SKM-1 (cell line): ENCODE measurements around the gene ERGIC1.

Experiments
- DNase-seq: peaks from one replicate; lab custom pipeline; 2025; ENCODE audit not compliant: unreplicated experiment; lab: John Stamatoyannopoulos, UW

ERGIC1 gene

DNA sequence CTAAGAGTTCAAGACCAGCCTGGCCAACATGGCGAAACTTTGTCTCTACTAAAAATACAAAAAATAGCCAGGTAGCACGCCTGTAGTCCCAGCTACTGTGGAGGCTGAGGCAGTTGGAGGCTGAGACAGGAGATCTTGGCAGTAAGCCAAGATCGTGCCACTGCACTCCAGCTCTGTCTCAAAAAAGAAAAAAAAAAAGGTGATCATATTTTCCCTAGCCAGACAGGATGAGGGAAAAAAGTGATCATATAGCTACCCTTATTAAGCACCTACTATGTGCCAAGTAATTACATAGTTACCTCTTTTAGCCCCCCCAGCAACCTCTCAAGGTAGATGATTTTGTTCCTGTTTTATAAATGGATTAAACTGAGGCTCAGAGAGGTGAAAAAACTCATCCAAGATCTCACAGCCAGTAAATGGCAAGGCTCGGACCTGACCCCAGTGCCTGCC is 107.0 kb downstream of the ERGIC1 start:
- no peak for DNase-seq

DNA sequence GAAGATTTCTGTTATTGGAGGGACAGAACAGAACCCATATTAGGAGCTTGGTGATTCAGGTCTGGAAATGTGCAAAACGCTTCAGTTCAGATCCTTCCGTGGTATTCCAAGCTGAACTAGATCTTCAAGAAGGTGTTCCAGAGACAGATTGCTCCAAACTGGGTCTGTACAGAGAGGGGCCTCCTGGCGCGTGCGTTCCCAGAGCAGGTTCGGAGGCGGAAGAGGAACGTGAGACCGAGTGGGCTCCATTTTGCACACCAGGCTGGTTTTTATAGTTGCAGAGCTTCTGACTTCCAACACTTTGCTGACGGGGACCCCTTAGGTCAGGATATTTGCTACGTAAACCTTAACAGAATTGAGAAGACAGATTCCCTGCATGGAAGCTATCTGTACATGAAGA is 108.5 kb downstream of the ERGIC1 start:
- no peak for DNase-seq

DNA sequence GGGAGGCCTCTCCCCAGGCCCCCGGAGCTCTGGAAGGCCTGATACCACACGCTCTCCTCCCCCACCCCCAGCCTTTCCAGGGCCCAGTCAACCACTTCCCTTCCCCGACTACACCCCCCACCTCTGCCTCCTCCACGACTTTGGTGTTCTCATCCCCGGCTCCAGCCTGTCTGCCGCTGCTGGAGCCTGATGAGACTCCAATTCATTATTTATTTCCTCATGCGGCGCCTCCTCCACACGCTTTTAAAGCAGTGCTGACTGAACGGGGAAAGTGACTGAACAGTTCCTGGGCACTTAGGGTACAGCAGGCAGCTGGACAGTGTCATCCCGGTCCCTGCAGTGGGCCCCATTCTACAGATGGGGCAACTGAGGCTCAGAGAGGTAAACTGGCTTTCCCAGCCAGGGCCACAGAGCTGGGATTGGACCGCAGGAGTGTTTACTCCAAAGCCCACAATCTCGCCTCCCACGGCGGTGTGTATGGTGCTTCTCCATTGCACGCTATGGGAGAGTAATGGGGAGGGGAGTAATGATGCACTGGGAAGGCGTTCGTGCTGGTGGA is 109.3 kb downstream of the ERGIC1 start:
- DNase-seq, result peak; percentile 53

DNA sequence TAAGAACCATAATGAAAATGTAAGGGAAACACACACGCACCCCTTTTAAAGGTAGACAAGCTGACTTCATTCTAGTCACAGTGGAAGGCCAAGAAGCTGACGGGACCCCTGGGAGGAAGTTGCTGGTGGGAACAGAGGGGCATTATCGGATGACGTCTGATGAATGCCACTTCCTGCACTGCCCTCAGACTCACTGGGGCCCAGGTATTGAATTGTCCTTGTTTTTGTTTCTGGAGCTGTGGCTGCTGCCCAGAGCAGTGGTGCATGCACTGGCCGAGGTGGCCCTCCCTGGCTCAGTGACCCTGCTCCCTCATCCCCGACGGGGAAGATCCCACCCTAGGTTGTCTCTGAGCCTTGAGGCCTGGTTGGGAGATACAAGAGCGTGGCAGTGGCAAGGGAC is 109.9 kb downstream of the ERGIC1 start:
- no peak for DNase-seq

DNA sequence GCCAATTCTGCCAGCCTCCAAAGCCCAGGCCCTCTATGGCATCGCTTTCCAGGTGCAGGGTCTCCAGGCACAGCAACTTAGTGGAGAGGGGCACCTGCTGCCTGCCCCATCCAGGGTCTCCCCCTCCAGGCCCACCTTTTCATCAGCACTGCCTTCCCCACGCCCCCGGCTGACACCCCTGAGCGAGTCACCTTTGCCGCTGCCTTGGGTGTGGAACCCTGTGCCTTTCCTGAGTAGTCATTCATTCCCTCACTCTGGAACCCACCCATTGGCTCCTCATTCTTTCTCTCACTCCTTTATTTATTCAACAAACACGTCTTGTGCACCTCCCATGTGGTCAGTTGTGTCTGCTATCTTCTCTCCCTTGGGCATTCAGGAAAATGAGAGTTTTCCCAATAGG is 110.7 kb downstream of the ERGIC1 start:
- DNase-seq, result no peak

DNA sequence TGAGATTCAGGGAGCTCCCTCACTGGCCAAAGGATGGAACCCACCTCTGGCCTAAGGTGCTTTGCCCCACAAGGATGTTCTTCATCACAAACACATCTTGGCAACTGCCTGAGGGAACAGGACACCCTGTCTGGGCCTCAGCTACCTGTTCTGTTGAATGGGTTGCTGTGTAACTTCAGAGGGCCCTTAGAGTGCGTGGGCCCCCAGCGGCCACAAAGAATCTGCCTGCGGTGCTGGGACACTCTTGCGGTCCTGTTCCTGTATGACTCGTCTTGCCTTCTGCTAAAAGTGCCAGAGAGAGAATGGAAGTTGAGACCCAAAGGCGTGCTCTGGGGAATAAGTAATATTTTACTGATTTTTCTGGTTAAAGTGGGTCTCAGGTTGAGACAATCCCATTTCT is 111.1 kb downstream of the ERGIC1 start:
- DNase-seq, result no peak

DNA sequence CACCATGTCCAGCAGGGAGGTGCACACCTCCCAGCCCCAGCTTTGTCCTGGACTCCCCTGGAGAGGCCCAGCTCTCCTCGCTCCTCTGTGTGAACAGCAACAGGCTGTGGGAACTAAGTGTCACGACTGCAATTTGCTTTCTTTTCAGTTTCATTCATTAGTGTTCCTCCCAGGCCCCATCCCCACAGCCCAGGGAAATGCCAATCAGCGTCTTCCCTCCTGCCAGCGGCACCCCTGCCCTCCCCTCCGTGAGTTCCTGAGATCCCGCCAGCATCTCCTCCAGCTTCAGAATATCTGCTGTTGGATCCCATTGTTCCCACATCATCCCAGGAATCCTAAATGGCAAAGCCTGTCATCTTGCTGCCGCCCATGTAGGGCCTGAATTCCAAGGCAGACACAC is 112.1 kb downstream of the ERGIC1 start:
- no peak for DNase-seq

DNA sequence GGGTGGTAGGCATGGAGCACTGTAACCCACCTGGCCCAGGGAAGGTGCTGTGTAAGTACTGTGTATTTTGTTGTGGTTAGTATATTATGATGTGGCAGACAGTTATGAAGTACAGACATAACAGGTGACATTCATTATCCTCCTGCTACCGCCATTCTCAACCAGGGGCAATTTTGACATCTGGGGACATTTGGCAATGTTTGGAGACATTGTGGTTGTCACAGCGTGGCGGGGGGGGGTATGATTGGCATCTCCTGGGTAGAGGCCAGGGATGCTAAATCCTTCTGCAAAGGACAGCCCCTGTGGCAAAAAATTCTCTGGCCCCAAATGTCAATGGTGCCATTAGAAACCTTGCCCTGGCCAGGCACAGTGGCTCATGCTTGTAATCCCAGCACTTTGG is 115.4 kb downstream of the ERGIC1 start:
- DNase-seq, result no peak

DNA sequence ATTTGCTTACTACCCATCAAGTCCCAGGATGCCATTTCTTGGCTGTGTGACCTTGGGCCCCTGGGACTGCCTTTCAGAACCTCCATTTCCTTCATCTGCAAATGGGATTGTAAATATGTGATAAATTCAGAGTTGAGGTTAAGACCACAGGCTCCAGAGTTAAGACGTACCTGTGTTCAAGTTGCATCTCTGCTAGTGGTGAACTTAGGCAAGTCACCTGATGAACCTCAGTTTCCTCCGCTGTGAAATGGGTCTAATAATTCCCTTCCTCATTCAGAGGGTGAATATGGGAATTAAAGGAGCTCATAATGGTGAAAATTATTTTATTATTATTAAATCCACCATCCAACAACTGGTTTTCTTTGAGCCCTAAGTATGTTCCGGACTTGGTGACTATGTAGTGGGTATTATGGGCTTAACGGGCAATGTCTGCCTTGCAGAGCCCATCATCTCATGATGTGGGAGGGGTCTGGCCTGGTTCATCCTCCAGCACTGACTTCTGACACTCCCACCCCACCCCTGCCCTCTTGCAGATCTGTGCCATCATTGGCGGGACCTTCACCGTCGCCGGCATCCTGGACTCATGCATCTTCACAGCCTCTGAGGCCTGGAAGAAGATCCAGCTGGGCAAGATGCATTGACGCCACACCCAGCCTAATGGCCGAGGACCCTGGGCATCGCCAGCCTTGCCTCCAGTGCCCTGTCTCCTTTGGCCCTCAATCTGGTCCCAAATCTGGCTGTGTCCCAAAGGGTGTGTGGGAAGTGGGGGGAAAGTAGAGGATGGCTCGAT is 116.3 kb downstream of the ERGIC1 start:
- no peak for DNase-seq

DNA sequence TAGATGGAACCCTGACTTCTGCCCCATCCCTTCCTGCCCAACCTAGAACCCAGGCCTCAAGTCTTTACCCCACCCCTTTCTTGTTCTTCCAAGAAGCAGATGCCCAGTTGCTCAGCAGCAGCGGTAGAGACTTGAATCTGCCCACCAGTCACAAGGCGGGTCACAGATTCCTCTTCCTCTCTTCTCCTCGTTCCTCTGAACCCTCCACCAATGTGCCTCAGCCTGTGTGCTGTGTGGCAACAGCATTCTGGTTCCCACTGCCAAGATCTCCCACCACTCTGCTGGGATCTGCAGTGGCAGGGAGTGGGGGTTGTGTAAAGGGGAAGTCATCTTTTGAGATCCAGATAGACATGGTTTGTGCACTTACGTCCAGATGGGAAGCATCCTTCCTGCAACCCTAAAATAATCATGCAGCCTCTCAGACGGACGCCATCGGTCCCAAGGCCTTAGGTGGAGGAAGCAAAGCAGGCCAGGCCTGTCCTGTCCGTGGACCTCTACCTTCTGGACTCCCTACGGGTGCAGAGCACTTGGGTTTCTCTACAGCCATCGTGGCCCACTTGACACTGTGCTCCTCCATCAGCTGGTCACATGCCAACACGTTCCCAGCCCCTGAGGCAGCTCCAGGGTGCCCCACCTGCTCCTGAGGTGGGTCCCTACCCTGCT is 117.5 kb downstream of the ERGIC1 start:
- no peak for DNase-seq

DNA sequence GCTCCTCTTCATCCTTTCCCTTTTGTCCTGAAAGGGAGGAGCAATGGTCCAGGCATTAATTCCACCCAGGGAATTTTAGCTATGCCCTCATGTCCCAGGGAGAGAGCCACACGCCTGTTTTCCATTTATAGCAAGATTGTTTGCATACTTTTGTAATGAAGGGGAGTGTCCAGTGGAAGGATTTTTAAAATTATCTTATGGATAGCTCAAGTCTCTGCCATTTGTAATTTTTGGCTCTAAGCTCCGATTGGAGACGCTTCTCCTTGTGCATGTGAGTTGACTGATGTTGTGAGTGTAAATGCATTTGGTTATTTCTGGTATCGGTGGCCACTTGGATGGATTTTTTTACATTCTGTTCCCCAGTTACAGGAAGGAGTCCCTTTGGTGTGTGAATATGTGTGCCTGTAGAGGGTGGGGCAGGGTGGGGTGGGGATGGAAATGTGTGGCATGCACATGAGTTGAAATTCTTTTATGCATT is 118.0 kb downstream of the ERGIC1 start:
- DNase-seq, result no peak

DNA sequence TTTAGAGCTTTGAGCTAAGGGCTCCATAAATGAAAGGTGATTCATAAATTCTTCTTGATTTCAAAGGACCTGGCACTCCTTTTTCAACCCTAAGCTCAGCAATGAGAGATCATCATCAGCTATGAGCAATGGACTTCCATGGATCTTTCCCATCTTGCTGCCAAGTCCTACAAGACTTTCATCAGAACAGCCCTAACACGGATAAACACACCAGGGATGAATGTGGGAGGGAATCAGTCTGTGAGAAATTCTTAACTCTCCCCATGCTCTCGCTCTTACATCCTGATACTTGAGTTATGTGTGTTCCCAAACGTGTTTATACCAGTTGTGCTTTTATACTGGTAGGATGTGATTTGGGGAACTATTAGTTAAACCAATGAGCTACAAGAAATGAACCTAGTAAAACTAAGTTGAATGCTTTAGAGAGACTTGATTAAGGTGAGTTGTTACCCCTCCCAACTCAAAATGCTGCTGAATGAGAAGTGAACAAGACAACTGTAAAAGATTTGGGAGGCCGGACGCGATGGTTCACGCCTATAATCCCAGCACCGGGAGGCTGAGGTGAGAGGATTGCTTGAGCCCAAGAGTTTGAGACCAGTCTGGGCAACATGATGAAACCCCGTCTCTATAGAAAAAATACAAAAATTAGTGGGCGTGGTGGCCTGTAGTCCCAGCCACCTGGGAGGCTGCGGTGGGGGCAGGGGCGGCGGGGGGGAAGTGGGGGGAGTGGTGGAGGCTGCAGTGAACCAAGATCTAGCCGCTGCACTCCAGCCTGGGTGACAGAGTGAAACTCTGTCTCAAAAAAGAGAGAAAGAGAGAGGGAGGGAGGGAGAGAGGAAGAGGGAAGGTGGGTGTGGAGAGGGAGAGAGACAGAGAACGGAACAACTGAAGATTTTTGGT is 120.0 kb downstream of the ERGIC1 start:
- no peak for DNase-seq

DNA sequence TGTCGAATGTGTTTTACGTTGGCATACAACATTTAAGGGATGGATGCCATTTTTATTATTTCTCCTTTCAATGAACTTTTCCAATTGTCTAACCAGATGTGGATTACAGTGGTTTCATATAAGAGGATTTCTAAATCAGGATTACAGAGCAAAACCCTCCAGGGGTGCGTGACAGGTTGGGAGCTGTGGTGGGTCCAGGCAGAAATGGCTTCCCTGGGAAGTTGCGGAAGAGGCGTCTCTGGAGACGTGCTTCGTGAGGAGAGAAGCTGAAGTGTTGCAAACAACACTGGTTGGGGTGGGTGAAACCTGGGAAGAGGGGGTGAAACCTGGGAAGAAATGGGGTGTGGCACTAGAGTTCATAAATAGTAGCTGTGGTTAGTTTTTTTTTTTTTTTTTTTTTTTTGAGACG is 120.7 kb downstream of the ERGIC1 start:
- DNase-seq, result no peak

DNA sequence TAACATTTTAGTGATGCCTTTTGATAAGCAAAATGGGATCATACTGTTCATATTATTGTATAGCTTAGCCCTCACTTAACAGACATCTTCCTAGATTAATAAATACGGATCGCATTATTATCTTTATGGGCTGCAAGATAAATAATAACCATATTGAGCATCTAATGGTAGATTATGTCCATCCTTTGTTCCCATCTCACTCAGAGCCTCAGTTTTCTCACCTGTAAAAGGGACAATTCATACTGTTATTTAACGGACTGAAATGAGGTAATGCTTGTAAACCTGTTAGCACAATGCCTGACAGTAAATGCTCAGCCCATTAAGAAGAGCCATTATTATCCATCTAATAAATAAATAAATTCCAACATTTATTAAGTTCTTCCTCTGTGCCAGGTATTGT is 122.2 kb downstream of the ERGIC1 start:
- no peak for DNase-seq

DNA sequence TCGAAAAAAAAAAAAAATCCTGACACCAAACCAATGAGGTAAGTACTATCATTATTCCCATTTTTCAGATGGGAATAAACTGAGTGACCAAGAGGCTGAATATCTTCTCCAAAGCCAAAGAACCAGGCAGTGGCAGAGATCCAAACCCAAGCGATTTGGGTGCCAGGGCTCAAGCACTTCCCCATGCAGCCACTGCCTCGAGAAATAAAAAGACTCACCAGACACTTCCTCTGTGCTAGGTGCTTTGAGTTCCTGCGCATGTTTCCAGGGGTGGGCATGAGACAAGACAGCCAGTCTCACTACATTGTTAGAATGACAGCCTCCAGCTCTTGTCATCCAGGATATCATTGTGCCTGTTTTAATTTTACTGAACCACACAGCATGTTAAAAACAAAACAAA is 122.9 kb downstream of the ERGIC1 start:
- DNase-seq, result no peak

DNA sequence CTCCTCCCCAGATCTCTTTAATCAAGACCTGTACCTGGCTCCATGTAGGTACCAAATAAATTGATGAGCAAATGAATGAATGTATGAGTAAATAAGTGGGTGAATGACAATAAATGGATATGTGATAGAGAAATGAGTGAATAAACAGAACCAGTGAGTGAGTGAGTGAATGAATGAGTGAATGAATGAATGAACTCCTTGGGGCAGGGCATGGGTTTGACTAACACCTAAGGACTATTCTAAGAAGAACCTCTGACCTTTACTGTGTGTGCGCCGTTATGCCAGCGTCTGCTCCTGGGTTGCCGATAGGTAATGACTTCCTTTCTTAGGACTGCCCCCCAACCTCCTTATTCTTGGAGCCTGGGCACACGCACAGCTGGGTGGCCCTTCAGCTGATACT is 123.4 kb downstream of the ERGIC1 start:
- DNase-seq, result no peak

DNA sequence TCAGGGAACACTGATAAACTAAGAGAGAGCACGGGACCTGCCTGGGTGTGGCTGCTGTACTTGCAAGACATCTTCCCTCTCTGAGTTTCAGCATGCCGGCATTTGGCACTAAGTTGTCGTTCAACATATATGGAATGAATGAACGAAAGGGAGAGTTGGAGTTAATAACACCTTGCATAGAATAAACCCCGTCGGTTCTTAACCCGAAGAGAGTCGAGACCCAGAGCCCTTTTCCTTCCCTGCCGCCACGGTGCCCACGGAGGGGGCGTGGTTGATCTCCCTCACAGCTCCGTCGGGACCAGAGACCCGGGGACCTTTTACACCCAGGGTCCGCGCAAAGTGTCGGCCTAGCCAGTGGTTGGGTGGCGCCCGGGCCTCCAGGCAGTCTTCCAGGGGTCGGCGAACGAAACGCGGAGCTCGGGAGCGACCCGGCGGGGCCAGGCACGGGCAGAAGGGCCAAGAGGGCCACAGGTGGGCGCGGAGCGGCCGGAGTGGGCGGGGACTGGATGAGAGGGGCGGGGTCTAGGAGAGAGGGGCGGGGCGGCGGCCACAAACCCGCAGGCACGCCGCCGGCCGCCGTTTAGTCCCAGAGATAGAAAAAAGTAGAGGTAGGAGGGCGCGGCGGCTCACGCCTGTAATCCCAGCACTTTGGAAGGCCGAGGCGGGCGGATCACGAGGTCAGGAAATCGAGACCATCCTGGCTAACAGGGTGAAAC is 124.4 kb downstream of the ERGIC1 start:
- peak; percentile 20 for DNase-seq

DNA sequence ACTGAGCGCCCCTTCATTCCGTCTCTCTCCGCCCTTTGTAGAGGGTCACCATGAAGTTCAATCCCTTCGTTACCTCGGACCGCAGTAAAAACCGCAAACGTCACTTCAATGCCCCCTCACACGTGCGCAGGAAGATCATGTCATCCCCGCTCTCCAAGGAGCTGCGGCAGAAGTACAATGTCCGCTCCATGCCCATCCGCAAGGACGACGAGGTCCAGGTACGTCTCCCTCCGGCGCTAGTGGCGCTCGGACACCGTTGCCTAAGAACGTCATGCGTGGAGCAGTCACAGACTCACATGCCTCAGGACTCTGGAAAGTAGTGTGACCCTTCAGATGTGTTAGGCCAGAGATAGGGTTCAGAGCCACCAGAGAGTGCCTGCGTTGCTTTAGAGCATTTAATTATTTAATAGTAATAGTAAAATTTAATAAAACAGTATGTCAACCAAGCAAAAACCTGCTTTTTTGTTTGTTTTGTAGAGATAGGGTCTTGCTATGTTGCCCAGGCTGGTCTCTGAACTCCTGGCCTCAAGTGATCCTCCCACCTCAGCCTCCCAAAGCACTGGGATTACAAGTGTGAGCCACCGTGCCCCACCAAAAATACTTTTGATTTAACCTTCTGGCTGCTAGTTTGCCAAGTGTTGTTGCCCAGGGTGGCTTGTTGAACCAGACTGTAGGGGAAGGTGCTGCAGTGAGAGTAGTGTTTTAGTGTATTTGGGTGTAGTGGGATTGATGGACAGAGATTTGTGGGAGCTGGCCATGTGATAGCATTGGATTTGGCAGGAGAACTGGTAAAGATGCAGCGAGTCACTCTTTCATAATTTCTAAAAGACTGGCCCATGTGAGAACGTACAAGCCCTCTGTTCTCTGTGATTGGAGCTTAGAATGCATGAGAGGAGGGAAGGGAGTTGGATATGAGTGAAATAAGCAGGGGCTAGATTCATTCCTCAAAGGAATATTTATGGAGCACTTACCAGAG is 126.1 kb downstream of the ERGIC1 start:
- no peak for DNase-seq

DNA sequence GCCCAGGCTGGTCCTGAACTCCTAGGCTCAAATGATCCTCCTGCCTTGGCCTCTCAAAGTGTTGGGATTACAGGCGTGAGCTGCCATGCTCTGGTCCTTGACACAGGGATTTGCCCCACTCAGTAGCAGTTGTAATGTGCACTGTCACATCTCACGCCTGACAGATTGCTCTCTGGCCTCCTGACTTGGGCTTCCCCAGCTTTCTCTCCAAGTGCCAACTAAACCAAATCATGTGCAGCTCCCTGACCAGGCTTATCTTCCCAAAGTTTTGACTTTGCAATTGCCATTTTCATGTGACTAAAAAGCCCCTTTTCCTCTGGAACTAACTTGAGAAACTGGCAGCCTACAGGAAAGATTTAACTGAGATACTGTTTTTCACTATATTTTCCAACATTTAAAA is 135.9 kb downstream of the ERGIC1 start:
- no peak for DNase-seq
